ENCODE data around the gene NUCKS1. TPM values are rescaled to one million over a fixed set of nuclear protein-coding genes. Genes with fewer than 3 reads are reported as not detected.

NUCKS1 gene
- total and polyA plus RNA-seq, 2 of the 4 experiments (the other 2 are of a cell fraction), result 37.9 to 103 TPM

GRCh38 chr1:205680073-205680851 is 69.7 kb downstream of the NUCKS1 start, which contains the start of gene SLC45A3:
Gene SLC45A3, minus strand, starts transcription at chr1:205680509. Its CDS starts 15,853 bp downstream, at chr1:205664656.
- CTCF ChIA-PET, result interaction anchor here (0.8 kb wide), 1 partner anchor 9 kb away, joined by 3 read pairs; no protein-coding TSS in a partner anchor
- Histone ChIP-seq H4K20me1 (ENCODE audit: insufficient read depth, low read length) (no peaks in the 10 kb centered on the region), H3K9ac (ENCODE audit: low read depth, low read length) (peak within 1 kb of the TSS; percentile 80), H3K4me2 (ENCODE audit: low read depth, low read length) (peak within 1 kb of the TSS; percentile 86), H2BK20ac (ENCODE audit: low read depth, low read length) (0 out of 2 replicates have a peak within 1 kb of the TSS, but pooled peaks have one; percentile 41), H2BK120ac (ENCODE audit: low read depth, low read length) (peak within 1 kb of the TSS; percentile 68), H3K4me1 (ENCODE audit: control insufficient read depth, insufficient read depth, low read length) (peaks cover 12% of the 10 kb centered on the region), H4K8ac (ENCODE audit: low read depth in 2 of 2, low read length in 2 of 2) (peak within 1 kb of the TSS; percentile 86 to 98), H2BK5ac (ENCODE audit: low read depth, low read length, poor library complexity, severe bottlenecking) (peak within 1 kb of the TSS; percentile 18), H3K9me1 (ENCODE audit: insufficient read depth, low read length) (0 out of 2 replicates have a peak, but pooled peaks cover 3% of the 10 kb centered on the region), H3K27ac (ENCODE audit: insufficient read depth, low read length) (peak within 1 kb of the TSS; percentile 65), H3K4me3 (ENCODE audit: insufficient read depth, low read depth, low read length) (peak within 1 kb of the TSS; percentile 93), H3K23ac (ENCODE audit: low read depth, low read length) (peak within 1 kb of the TSS; percentile 90), H3K4ac (ENCODE audit: low read depth, low read length) (peak within 1 kb of the TSS; percentile 87), H3K14ac (replicated peaks; ENCODE audit: low read depth, low read length) (peak within 1 kb of the TSS; percentile 68), H3K9me3 (ENCODE audit: control insufficient read depth, insufficient read depth, low read length) (no peaks in the 10 kb centered on the region), H3K56ac (ENCODE audit: extremely low read depth, insufficient read depth, low read length) (peak within 1 kb of the TSS; percentile 84; the same call in 1 of the 2 replicates), H3K36me3 (ENCODE audit: control insufficient read depth, insufficient read depth, low read length) (no peaks in the 10 kb centered on the region), H3K79me1 (ENCODE audit: low read depth in 1 of 2, low read length in 2 of 2) (peaks cover 5 to 19% of the 10 kb centered on the region in 2 experiments; a peak in 3 of 4 replicates), H2AK5ac (ENCODE audit: low read depth, low read length) (peak within 1 kb of the TSS; percentile 52), H4K5ac (ENCODE audit: low read depth, low read length) (peak within 1 kb of the TSS; percentile 47), H3K27me3 (ENCODE audit: control insufficient read depth, insufficient read depth, low read length) (peaks cover 3% of the 10 kb centered on the region; the same call in 1 of the 2 replicates), H2AFZ (replicated peaks; ENCODE audit: low read length, poor library complexity) (peak within 1 kb of the TSS; percentile 98), H4K91ac (ENCODE audit: insufficient read depth, low read depth, low read length) (peak within 1 kb of the TSS; percentile 55), H2BK15ac (ENCODE audit: low read depth, low read length) (peak within 1 kb of the TSS; percentile 63; the same call in 1 of the 3 replicates), H3K18ac (ENCODE audit: low read depth, low read length) (peak within 1 kb of the TSS; percentile 8; the same call in 1 of the 2 replicates), H2AK9ac (replicated peaks; ENCODE audit: low read depth, low read length, poor library complexity) (peak within 1 kb of the TSS; percentile 71)
- TF ChIP-seq MXI1 (IDR thresholded peaks at IDR 0.05; ENCODE audit: borderline replicate concordance, low read depth, low read length) (no peak), POLR2A (IDR thresholded peaks at IDR 0.05; ENCODE audit: low read depth, low read length) (no peak), CHD1 (IDR thresholded peaks at IDR 0.05; ENCODE audit: low read depth, low read length) (no peak), RAD21 (IDR thresholded peaks at IDR 0.05; ENCODE audit: low read length) (no peak), ELK1 (IDR thresholded peaks at IDR 0.05; ENCODE audit: borderline replicate concordance, low read depth, low read length) (no peak), CEBPB (IDR thresholded peaks at IDR 0.05; ENCODE audit: low read depth, low read length) (no peak), MAZ (IDR thresholded peaks at IDR 0.05; ENCODE audit: borderline replicate concordance, low read depth, low read length) (no peak), SMC3 (IDR thresholded peaks at IDR 0.05; ENCODE audit: low read depth, low read length) (no peak), FOS (IDR thresholded peaks at IDR 0.05; ENCODE audit: low read depth, low read length) (no peak)
- intact Hi-C loops (cut with micrococcal nuclease), result no loop called here
- no TSS peak for BruUV-seq (replicated peaks)
- in situ Hi-C loops (cut with MboI; ENCODE audit: low sequenced_read_pairs), result no loop called here
- dilution Hi-C loops (cut with HindIII; ENCODE audit: low sequenced_read_pairs, unreplicated experiment), result no loop called here
- DNase-seq, result no peak
- WGBS, 2 experiments (ENCODE audit: extremely low coverage in 2 of 2, insufficient read length in 1 of 2), result 3% methylated on average over 19 of the region's 86 CpGs; no CpG with 5 or more reads in 1 of the 2 experiments
- ATAC-seq (ENCODE audit: low read depth), result peak; percentile 77
- POLR2A ChIA-PET (ENCODE audit: unreplicated experiment), result no interaction called here

Data from IMR-90 (cell line).